IMR-90 (cell line): ENCODE data around the gene RGS10. TPM values are rescaled to one million over a fixed set of nuclear protein-coding genes. Genes with fewer than 3 reads are reported as not detected.

Experiments used
- ATAC-seq: fragments of 200-7000 bp; cut with Tn5 transposase; 2 replicates; pipeline ENCODE4 v1.9.1; 2020; ENCODE audit warnings: low read depth, mild to moderate bottlenecking, moderate library complexity
- BruUV-seq: library from RNA; stranded (reverse); fragments of 400-500 nt; replicated peaks from 2 replicates; lab custom pipeline; 2021; lab: Mats Ljungman, UMichigan
- CTCF ChIA-PET: fragments of 300-600 bp; formaldehyde crosslinking; extraction: SDS; loops from one replicate; lab custom pipeline; 2021; ENCODE audit warnings: antibody characterized with exemption; lab: Yijun Ruan, JAX
- POLR2A ChIA-PET: fragments of 300-600 bp; sonication (Branson Sonifier 250); formaldehyde crosslinking; loops from one replicate; lab custom pipeline; 2022; ENCODE audit warnings: antibody characterized with exemption; ENCODE audit not compliant: unreplicated experiment; lab: Charles Lee
- DNase-seq: peaks from one replicate; pipeline ENCODE4 v3.0.0; 2013
- H2AFZ ChIP-seq: replicated peaks from 2 replicates; pipeline ENCODE3; 2013; ENCODE audit warnings: low read length, mild to moderate bottlenecking; ENCODE audit not compliant: poor library complexity
- H2AK5ac ChIP-seq: 2 replicates; pipeline ENCODE4 v1.6.1; 2013; ENCODE audit warnings: low read depth, low read length, inconsistent platforms
- H2AK9ac ChIP-seq: replicated peaks from 2 replicates; pipeline ENCODE3; 2013; ENCODE audit warnings: mild to moderate bottlenecking, low read depth, low read length, moderate library complexity; ENCODE audit not compliant: poor library complexity
- H2BK120ac ChIP-seq: 2 replicates; pipeline ENCODE4 v1.6.1; 2013; ENCODE audit warnings: low read depth, low read length, inconsistent platforms
- H2BK15ac ChIP-seq: 3 replicates; pipeline ENCODE4 v1.6.1; 2013; ENCODE audit warnings: low read depth, low read length, inconsistent platforms
- H2BK20ac ChIP-seq: 2 replicates; pipeline ENCODE4 v1.6.1; 2013; ENCODE audit warnings: low read depth, mild to moderate bottlenecking, inconsistent platforms, low read length, moderate library complexity
- H2BK5ac ChIP-seq: 2 replicates; pipeline ENCODE4 v1.6.1; 2013; ENCODE audit warnings: mild to moderate bottlenecking, low read depth, low read length, inconsistent platforms; ENCODE audit not compliant: poor library complexity, severe bottlenecking
- H3K14ac ChIP-seq: replicated peaks from 2 replicates; pipeline ENCODE4 v1.6.1; 2013; ENCODE audit warnings: low read depth, low read length, inconsistent platforms
- H3K18ac ChIP-seq: 2 replicates; pipeline ENCODE4 v1.6.1; 2013; ENCODE audit warnings: low read depth, low read length, control low read depth
- H3K23ac ChIP-seq: 2 replicates; pipeline ENCODE4 v1.6.1; 2013; ENCODE audit warnings: low read depth, low read length, inconsistent platforms
- H3K27ac ChIP-seq: 2 replicates; pipeline ENCODE4 v1.5.1; 2013; ENCODE audit warnings: mild to moderate bottlenecking, control low read depth, low read length; ENCODE audit not compliant: insufficient read depth
- H3K27me3 ChIP-seq: 2 replicates; pipeline ENCODE4 v1.6.1; 2013; ENCODE audit warnings: low read length; ENCODE audit not compliant: control insufficient read depth, insufficient read depth
- H3K36me3 ChIP-seq: 2 replicates; pipeline ENCODE4 v1.6.1; 2013; ENCODE audit warnings: low read length, mixed read lengths; ENCODE audit not compliant: control insufficient read depth, insufficient read depth
- H3K4ac ChIP-seq: 2 replicates; pipeline ENCODE4 v1.6.1; 2013; ENCODE audit warnings: low read depth, low read length, inconsistent platforms
- H3K4me1 ChIP-seq: 2 replicates; pipeline ENCODE4 v1.6.1; 2013; ENCODE audit warnings: low read length, mixed read lengths; ENCODE audit not compliant: control insufficient read depth, insufficient read depth
- H3K4me2 ChIP-seq: 2 replicates; pipeline ENCODE4 v1.6.1; 2013; ENCODE audit warnings: low read depth, mild to moderate bottlenecking, control low read depth, low read length, moderate library complexity
- H3K4me3 ChIP-seq: 2 replicates; pipeline ENCODE4 v1.5.1; 2013; ENCODE audit warnings: low read depth, mild to moderate bottlenecking, control low read depth, low read length, moderate library complexity; ENCODE audit not compliant: insufficient read depth
- H3K56ac ChIP-seq: 2 replicates; pipeline ENCODE4 v1.6.1; 2013; ENCODE audit warnings: low read length, inconsistent platforms; ENCODE audit not compliant: insufficient read depth; ENCODE audit errors: extremely low read depth
- H3K79me1 ChIP-seq, 2 experiments: 2 replicates each; pipeline ENCODE4 v1.6.1; 2013; ENCODE audit warnings: low read length in 2 of 2, inconsistent platforms in 1 of 2, low read depth in 1 of 2
- H3K9ac ChIP-seq: 2 replicates; pipeline ENCODE4 v1.6.1; 2013; ENCODE audit warnings: low read depth, low read length, control low read depth
- H3K9me1 ChIP-seq: 2 replicates; pipeline ENCODE4 v1.6.1; 2013; ENCODE audit warnings: low read length, inconsistent platforms; ENCODE audit not compliant: insufficient read depth
- H3K9me3 ChIP-seq: 2 replicates; pipeline ENCODE4 v1.6.1; 2013; ENCODE audit warnings: low read length; ENCODE audit not compliant: control insufficient read depth, insufficient read depth
- H4K20me1 ChIP-seq: 2 replicates; pipeline ENCODE4 v1.6.1; 2013; ENCODE audit warnings: low read length, inconsistent platforms; ENCODE audit not compliant: insufficient read depth
- H4K5ac ChIP-seq: 2 replicates; pipeline ENCODE4 v1.6.1; 2013; ENCODE audit warnings: mild to moderate bottlenecking, low read depth, low read length, control low read depth
- H4K8ac ChIP-seq, 2 experiments: 2 replicates each; pipeline ENCODE4 v1.6.1; 2013; ENCODE audit warnings: low read depth in 2 of 2, low read length in 2 of 2, control low read depth in 1 of 2, inconsistent platforms in 1 of 2
- H4K91ac ChIP-seq: 2 replicates; pipeline ENCODE4 v1.6.1; 2013; ENCODE audit warnings: low read depth, low read length, inconsistent platforms; ENCODE audit not compliant: insufficient read depth
- MAFK ChIP-seq: IDR thresholded peaks from 2 replicates; pipeline ENCODE4 v1.6.1; 2012; ENCODE audit warnings: low read depth, low read length, improper control_type of control experiment
- NFE2L2 ChIP-seq: fragments of 150-350 bp; IDR thresholded peaks from 2 replicates; pipeline ENCODE4 v1.6.1; 2016; ENCODE audit warnings: low read depth, mild to moderate bottlenecking, low read length
- POLR2A ChIP-seq: IDR thresholded peaks from 2 replicates; pipeline ENCODE4 v1.6.1; 2012; ENCODE audit warnings: mild to moderate bottlenecking, low read depth, low read length
- SMC3 ChIP-seq: fragments of 150-350 bp; IDR thresholded peaks from 2 replicates; pipeline ENCODE4 v1.6.1; 2016; ENCODE audit warnings: low read depth, mild to moderate bottlenecking, antibody characterized with exemption, low read length, moderate library complexity
- WGBS, 2 experiments: methylation state at CpG; one replicate each; pipeline versions ENCODE4 v1.1.5 to v1.1.7; 2013; ENCODE audit warnings: missing lambda C conversion rate in 2 of 2; ENCODE audit not compliant: insufficient read length in 1 of 2; ENCODE audit errors: extremely low coverage in 2 of 2; 5-methylcytosine and 5-hydroxymethylcytosine counted together
- dilution Hi-C: fragments of 300-500 bp; cut with HindIII; formaldehyde crosslinking; loops from one replicate; pipeline ENCODE4 v1.14.3; 2018; ENCODE audit warnings: low sequenced_read_pairs; ENCODE audit not compliant: unreplicated experiment
- in situ Hi-C: fragments of 300-500 bp; cut with MboI; formaldehyde crosslinking; loops from 3 replicates; pipeline ENCODE4 v1.14.3; 2019; ENCODE audit warnings: low sequenced_read_pairs, inconsistent platforms, mixed read lengths
- intact Hi-C: fragments of 100-400 bp; cut with micrococcal nuclease; formaldehyde crosslinking; loops from 2 replicates; pipeline ENCODE4 v1.10.0; 2022
- polyA plus RNA-seq, 3 experiments: library from polyadenylated mRNA; depleted of rRNA; stranded (reverse); fragments of >200 nt; gene quantifications; 2 replicates each; pipeline ENCODE4 v1.2.3, GENCODE V29; 2012; ENCODE audit warnings: low replicate concordance in 1 of 3
- total RNA-seq: library from RNA; depleted of rRNA; stranded (reverse); fragments of >200 nt; gene quantifications from 2 replicates; pipeline ENCODE4 v1.2.3, GENCODE V29; 2012

RGS10 gene
- total and polyA plus RNA-seq, 2 of the 4 experiments (the other 2 are of a cell fraction): 35.3 to 89.7 TPM

- ChIA-PET POLR2A (no interaction called here), CTCF (interaction anchor here (1.1 kb wide), 1 partner anchor 27 kb away, joined by 3 read pairs; no protein-coding TSS in a partner anchor)
- H3K56ac ChIP-seq: no peak overlapping the region
- peak overlapping the region; percentile 96 for H2BK20ac ChIP-seq
- peak overlapping the region; percentile 75; the same call in 1 of the 2 replicates for H3K18ac ChIP-seq
- in situ Hi-C loops: no loop called here
- H3K79me1 ChIP-seq: peaks cover 17 to 51% of the 10 kb centered on the region in 2 experiments
- H3K9me3 ChIP-seq: no peaks in the 10 kb centered on the region
- peak overlapping the region; percentile 82 for H4K5ac ChIP-seq
- no peak overlapping the region for H3K4me3 ChIP-seq
- peak overlapping the region; percentile 96 for H3K23ac ChIP-seq
- peak overlapping the region; percentile 69 for H2AFZ ChIP-seq
- peak overlapping the region; percentile 89 for H4K91ac ChIP-seq
- peaks cover 14% of the 10 kb centered on the region for H3K4me1 ChIP-seq
- H3K27ac ChIP-seq: peak overlapping the region; percentile 21
- peak overlapping the region; percentile 95 for H3K14ac ChIP-seq
- ATAC-seq (no peak), DNase-seq (no peak)
- intact Hi-C loops: no loop called here
- peak overlapping the region; percentile 97 for H3K4ac ChIP-seq
- H2AK9ac ChIP-seq: peak overlapping the region; percentile 96
- H4K8ac ChIP-seq: peak overlapping the region; percentile 72 to 96
- H4K20me1 ChIP-seq: no peaks in the 10 kb centered on the region
- no peak overlapping the region for H3K4me2 ChIP-seq
- peaks cover 57% of the 10 kb centered on the region for H3K36me3 ChIP-seq
- peak overlapping the region; percentile 99 for H2AK5ac ChIP-seq
- TF ChIP-seq MAFK: no peak
- no peak for TF ChIP-seq NFE2L2
- no peak for TF ChIP-seq SMC3
- no peak for TF ChIP-seq POLR2A
- H3K27me3 ChIP-seq: no peaks in the 10 kb centered on the region
- peak overlapping the region; percentile 92 for H2BK5ac ChIP-seq
- H3K9ac ChIP-seq: no peak overlapping the region
- no TSS peak for BruUV-seq
- H2BK120ac ChIP-seq: peak overlapping the region; percentile 95
- peak overlapping the region; percentile 91; the same call in 2 of the 3 replicates for H2BK15ac ChIP-seq
- WGBS, 2 experiments: 89% methylated on average over 9 of the region's 21 CpGs; no CpG with 5 or more reads in 1 of the 2 experiments
- H3K9me1 ChIP-seq: peaks cover 27% of the 10 kb centered on the region
- dilution Hi-C loops: no loop called here
Observed at GRCh38 chr10:119516381-119517234, 25.9 kb downstream of the RGS10 start.
